Stimulated activated naive CD4-positive, alpha-beta T cell treated with Interleukin-2 at 50 U/mL for 16 hours (primary cell): Measurements from ENCODE around the gene FCN3.
"Not testable (repeated sequence)": the region's sequence is repeated elsewhere in the genome, so short reads cannot be mapped to it uniquely, and the experiment has no call there.

Experiments
- DNase-seq: peaks from one replicate; lab custom pipeline; 2025; lab: John Stamatoyannopoulos, UW

FCN3 gene

GRCh38 chr1:27399251-27400025 is 24.8 kb upstream of the FCN3 start:
- DNase-seq, result no peak

GRCh38 chr1:27398405-27399149 is 24.0 kb upstream of the FCN3 start:
- DNase-seq, result no peak

GRCh38 chr1:27397749-27398148 is 23.1 kb upstream of the FCN3 start:
- DNase-seq, result no peak

- no peak for DNase-seq
These were observed 22.5 kb upstream of the FCN3 start for GRCh38 chr1:27397110-27397509.

- DNase-seq, result peak; percentile 70
These were observed 21.0 kb upstream of the FCN3 start for GRCh38 chr1:27395441-27396195.

DNA sequence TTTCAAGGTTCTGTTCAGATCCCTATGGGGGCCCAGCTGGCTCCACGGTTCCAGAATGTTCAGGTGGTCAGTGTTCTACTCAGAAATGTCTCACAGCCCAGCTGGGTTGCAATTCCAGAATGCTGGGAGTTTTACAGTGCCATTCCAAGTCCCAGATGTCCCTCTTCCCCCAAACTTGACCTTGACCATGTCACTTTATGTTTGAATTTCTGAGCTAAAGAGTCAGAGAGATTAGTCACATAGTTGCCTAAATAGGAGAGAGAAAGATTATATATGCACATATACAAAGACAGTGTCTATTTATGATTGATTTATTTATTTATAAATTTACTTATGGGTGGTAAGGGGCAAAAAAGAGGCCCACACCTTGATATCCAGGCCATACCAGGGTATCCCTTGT is 20.3 kb upstream of the FCN3 start:
- no peak for DNase-seq

DNA sequence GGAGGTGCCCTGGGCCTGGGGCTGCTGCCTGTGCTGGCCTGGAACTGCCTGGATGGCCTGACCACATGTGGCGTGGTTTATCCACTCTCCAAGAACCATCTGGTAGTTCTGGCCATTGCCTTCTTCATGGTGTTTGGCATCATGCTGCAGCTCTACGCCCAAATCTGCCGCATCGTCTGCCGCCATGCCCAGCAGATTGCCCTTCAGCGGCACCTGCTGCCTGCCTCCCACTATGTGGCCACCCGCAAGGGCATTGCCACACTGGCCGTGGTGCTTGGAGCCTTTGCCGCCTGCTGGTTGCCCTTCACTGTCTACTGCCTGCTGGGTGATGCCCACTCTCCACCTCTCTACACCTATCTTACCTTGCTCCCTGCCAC is 19.6 kb upstream of the FCN3 start:
- no peak for DNase-seq

DNA sequence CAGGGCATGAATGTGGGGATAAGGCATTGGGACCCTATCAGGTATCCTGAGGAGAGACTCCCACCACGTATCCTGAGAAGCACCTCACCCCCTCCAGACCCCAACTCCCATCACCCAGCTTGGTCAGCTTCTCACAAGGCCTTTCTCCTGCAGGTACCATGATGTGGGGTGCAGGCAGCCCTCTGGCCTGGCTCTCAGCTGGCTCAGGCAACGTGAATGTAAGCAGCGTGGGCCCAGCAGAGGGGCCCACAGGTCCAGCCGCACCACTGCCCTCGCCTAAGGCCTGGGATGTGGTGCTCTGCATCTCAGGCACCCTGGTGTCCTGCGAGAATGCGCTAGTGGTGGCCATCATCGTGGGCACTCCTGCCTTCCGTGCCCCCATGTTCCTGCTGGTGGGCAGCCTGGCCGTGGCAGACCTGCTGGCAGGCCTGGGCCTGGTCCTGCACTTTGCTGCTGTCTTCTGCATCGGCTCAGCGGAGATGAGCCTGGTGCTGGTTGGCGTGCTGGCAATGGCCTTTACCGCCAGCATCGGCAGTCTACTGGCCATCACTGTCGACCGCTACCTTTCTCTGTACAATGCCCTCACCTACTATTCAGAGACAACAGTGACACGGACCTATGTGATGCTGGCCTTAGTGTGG is 19.1 kb upstream of the FCN3 start:
- no peak for DNase-seq

DNA sequence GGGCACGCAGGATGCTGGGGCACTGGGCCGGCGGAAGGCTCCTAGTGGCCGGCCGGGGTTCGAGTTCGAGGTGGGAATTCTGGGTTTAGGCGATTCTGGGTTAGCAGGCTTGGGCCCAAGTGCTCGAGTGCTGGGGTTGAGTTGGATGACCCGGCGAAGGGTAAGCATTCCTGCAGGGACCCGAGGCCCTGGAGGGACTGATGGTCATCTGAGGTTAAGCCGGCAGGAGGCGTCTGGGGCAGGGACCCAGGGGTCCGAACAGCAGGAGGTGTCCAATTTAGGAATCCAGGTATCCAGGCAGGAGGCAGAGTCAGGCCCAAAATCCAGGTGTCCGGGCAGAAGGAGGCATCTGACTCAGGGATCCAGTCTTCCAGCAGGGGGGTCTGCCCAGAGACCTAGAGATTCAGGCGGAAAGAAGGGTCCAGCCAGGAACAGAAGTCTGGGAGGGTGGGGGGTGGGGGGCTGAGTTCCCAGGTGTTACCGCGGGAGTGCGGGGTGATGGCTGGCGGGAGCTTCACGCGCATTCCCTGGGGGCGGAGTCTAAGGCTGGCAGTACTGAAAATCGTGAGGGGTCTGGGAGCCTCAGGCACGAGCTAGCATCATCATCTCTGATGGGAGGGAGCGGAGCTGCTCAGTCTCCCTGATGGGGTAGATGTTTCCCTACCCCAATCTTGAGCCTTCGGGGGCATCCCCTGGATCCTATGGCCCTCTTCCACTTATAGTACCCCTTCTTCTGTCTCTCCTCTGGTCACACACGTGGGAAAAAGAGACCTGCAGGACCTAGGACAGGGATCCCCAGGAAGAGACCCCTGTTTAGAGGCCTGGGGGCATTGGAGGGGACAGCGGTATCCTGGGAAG is 18.4 kb upstream of the FCN3 start:
- no peak for DNase-seq

DNA sequence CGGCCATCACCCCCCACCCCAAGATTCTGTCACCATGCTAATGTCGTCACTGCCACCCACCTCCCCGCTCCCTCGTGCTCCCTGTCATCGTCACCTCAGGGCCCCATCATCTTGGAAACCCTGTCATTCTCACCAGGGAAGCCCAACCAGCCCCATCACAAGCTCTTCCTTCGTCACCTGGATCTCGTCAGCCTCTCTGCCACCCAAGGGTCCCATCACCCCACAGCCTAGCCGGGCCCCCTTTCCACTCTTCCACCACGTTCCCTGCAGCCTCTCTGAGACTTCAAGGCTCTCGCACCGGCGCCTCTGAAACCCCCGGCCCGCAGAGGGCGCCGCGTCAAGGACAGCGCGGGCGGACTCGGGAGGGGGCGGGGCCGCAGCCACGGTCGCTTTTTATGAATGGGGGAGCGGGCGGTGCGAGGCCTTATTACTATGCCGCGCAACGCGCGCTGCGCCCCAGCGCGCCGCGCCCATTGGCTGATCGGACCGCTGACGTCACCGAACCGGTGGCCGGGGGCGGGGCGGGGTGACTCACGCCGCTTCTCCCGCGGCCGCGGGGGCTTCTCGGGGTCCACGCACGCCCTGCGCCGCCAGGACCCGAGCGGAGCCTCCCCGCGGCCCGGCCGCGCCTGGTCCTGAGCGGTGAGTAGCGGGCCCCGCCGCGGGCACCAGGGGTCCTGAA is 17.6 kb upstream of the FCN3 start, which contains the start of gene GPR3:
GPR3 (plus strand) TSS at position 527 of the 682 bp plus-strand sequence. CDS start 1,177 bp downstream, outside the sequence.
- DNase-seq, result peak; percentile 89

- no peak for DNase-seq
These were observed 17.0 kb upstream of the FCN3 start for GRCh38 chr1:27391511-27392095.

GRCh38 chr1:27388337-27389005 is 13.8 kb upstream of the FCN3 start:
- DNase-seq, result peak; percentile 60

- DNase-seq, result not testable (repeated sequence)
These were observed 10.2 kb upstream of the FCN3 start for GRCh38 chr1:27384797-27385196.

GRCh38 chr1:27383661-27384060 is 9.0 kb upstream of the FCN3 start:
- no peak for DNase-seq

DNA sequence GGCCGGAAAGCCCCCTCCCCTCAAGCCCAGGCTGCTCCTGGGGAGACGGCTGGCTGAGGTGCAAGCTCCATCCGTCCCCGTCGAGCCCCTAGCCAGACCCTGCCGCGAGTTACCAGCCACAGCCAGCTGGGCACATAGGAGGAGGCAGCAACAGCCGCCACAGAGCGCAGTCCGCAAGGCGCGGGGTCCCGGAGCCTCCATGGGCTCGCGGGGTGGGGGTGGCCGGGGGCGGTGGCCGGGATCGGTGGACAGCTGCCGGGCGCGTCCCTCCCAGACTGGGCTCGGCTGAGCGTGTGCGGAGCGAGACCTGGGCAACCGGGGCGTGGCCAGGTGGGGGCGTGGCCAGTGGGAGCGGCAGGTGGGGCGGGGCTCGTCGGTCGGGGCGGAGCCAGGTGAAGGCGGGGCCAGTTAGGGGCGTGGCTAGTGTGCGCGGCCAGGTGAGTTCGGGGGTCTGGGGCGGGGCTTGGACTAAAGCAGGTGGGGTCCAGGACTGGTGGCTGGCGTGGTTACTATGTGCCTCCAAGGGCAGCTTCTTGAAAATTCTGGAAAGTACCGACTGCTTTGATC is 8.5 kb upstream of the FCN3 start, which contains the start of gene CD164L2:
CD164L2 (minus strand) TSS at position 295 of the 567 bp plus-strand sequence; CDS start at position 201, 94 bp downstream.
- DNase-seq, result peak; percentile 36

DNA sequence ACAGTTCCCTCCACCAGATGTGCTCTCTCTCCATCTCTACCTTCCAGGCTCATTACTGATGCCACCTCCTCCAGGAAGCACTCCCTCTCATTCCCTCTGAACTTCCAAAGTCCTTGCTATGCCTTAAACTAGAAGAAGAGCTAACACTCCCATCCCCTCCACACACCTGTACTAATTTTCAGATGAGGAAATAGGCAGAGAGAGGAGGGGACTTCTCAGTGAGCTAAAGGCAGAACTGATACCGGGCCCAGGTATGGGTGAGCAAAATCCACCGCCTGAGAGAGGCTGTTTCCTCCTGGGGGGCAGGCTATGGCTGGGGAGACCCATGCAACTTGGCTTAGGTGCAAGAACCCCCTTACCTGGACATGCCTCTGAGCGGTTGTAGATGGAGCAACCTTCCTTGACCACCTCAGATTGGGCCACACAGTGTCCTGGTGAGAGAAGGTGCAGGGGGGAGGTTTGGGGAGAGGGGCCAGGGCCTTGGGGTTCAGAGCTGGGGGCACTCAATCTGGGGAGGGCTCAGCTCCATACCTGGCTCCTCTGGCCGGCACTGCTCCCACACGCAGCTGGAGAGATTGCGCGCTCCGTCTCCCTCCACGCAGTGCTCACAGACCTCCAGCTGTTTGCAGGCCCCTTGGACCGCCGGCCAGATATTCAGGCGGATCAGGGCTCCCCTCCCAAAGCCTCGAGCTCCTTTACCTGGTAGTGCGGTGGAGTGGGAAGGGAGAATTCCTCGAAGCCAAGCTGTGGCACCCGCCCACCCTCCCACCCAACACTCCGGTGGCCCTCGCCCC is 7.5 kb upstream of the FCN3 start:
- no peak for DNase-seq

DNA sequence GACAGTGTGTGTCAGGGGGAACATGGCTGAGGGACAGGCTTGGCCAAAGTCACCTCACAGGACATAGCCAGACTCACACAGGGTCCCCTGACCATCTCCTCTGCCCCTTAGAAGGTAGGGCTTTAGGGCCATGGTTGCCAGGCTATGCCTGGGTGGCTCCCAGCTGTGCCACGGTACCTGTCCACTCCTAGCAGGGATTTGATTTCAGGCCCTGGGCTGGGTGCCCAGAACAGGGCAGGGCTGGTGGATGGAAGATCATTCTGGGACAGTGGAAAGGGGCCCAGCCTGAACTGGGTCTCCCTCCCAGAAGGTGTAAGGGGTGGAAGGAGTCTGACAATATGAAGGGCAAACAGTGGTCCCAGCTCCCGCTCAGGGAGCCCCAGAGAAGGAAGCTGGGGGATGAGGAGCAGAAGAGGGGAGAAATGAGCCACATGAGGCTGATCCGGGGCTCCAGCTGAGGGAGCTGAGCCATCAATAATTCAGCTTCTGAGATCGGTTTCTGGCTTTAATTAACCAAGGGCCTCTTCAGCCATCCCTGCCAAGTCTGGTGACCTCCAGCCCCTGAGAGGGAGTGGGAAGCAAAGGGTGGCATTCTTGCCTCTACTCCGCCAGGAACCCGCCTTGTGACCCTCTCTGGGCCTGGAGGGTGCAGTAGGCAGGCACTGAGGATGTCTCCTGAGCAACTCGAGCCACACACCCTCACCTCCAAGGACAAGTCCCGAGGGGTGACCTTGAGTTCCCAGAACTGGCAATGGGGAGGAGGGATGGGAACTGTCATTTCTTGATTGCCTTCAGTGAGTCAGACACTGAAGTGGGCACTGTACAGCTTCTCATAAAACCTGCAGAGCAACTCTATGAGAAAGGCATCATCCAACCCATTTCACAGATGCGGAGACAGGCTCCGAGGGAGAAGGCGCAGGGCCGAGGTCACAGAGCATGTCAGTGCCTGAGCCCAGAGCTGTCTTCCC is 6.4 kb upstream of the FCN3 start:
- DNase-seq, result no peak
